Measurements from ENCODE around the gene PRRG4.
"Not testable (repeated sequence)": the region's sequence is repeated elsewhere in the genome, so short reads cannot be mapped to it uniquely, and the experiment has no call there.

The PRRG4 gene

GRCh38 chr11:32861850-32862577, 32.3 kb downstream of the PRRG4 start:
- TF ChIP-seq CTCF (IDR thresholded peaks at IDR 0.05) (no peak), ZFX (IDR thresholded peaks at IDR 0.05; ENCODE audit: borderline replicate concordance) (no peak)
- H3K27ac ChIP-seq, result no peak overlapping the region

- TF ChIP-seq ZFX (IDR thresholded peaks at IDR 0.05; ENCODE audit: borderline replicate concordance) (no peak), CTCF (IDR thresholded peaks at IDR 0.05) (no peak)
- H3K27ac ChIP-seq, result no peak overlapping the region
These were observed 34.8 kb downstream of the PRRG4 start for GRCh38 chr11:32864555-32864954.

- H3K27ac ChIP-seq, result not testable (repeated sequence)
These were observed 39.0 kb downstream of the PRRG4 start for GRCh38 chr11:32868752-32869151.

GRCh38 chr11:32870676-32871075, 40.9 kb downstream of the PRRG4 start:
- TF ChIP-seq CTCF (IDR thresholded peaks at IDR 0.05) (peak; percentile 23; the same call in 1 of the 2 replicates), ZFX (IDR thresholded peaks at IDR 0.05; ENCODE audit: borderline replicate concordance) (no peak)
- no peak overlapping the region for H3K27ac ChIP-seq

- TF ChIP-seq CTCF (IDR thresholded peaks at IDR 0.05), result no peak
- no peak for TF ChIP-seq ZFX (IDR thresholded peaks at IDR 0.05; ENCODE audit: borderline replicate concordance)
These were observed 44.4 kb downstream of the PRRG4 start for GRCh38 chr11:32874132-32874531.

GRCh38 chr11:32881286-32881685, 51.6 kb downstream of the PRRG4 start:
- H3K27ac ChIP-seq, result no peak overlapping the region
- TF ChIP-seq ZFX (IDR thresholded peaks at IDR 0.05; ENCODE audit: borderline replicate concordance) (no peak), CTCF (IDR thresholded peaks at IDR 0.05) (no peak)

More at GRCh38 chr11:32874132-32874531, 44.4 kb downstream of the PRRG4 start:
- no peak overlapping the region for H3K27ac ChIP-seq

GRCh38 chr11:32883421-32883820, 53.7 kb downstream of the PRRG4 start:
- no peak overlapping the region for H3K27ac ChIP-seq
- TF ChIP-seq ZFX (IDR thresholded peaks at IDR 0.05; ENCODE audit: borderline replicate concordance) (no peak), CTCF (IDR thresholded peaks at IDR 0.05) (no peak)

GRCh38 chr11:32884023-32884422, 54.3 kb downstream of the PRRG4 start:
- TF ChIP-seq CTCF (IDR thresholded peaks at IDR 0.05) (no peak), ZFX (IDR thresholded peaks at IDR 0.05; ENCODE audit: borderline replicate concordance) (no peak)
- H3K27ac ChIP-seq, result no peak overlapping the region
